ENCODE data around the gene FGF19. TPM values are rescaled to one million over a fixed set of nuclear protein-coding genes. Genes with fewer than 3 reads are reported as not detected.

Gene FGF19
- total RNA-seq, 1 donor from 2014 or later = not detected

- DNase-seq (ENCODE audit: extremely low spot score, unreplicated experiment) = no peak
- no peak for TF ChIP-seq CTCF (IDR thresholded peaks at IDR 0.05)
- no peaks in the 10 kb centered on the region for H3K4me1 Mint-ChIP-seq (ENCODE audit: unreplicated experiment)
- peaks cover 13% of the 10 kb centered on the region for H3K36me3 Mint-ChIP-seq (ENCODE audit: unreplicated experiment)
- no peak overlapping the region for H3K27ac Mint-ChIP-seq (ENCODE audit: unreplicated experiment)
- no peak overlapping the region for H3K4me3 Mint-ChIP-seq (ENCODE audit: unreplicated experiment)
- H3K9me3 Mint-ChIP-seq (ENCODE audit: unreplicated experiment) = no peaks in the 10 kb centered on the region
- H3K27me3 Mint-ChIP-seq (ENCODE audit: unreplicated experiment) = no peaks in the 10 kb centered on the region
Observed at GRCh38 chr11:69656536-69657455, 47.0 kb downstream of the FGF19 start.

GRCh38 chr11:69655479-69656428, 48.1 kb downstream of the FGF19 start:
- TF ChIP-seq CTCF (IDR thresholded peaks at IDR 0.05) = no peak
- Mint-ChIP-seq H3K9me3 (ENCODE audit: unreplicated experiment) (no peaks in the 10 kb centered on the region), H3K27me3 (ENCODE audit: unreplicated experiment) (no peaks in the 10 kb centered on the region), H3K36me3 (ENCODE audit: unreplicated experiment) (peaks cover 19% of the 10 kb centered on the region), H3K4me1 (ENCODE audit: unreplicated experiment) (no peaks in the 10 kb centered on the region), H3K4me3 (ENCODE audit: unreplicated experiment) (no peak overlapping the region), H3K27ac (ENCODE audit: unreplicated experiment) (no peak overlapping the region)
- no peak for DNase-seq (ENCODE audit: extremely low spot score, unreplicated experiment)

- H3K4me3 Mint-ChIP-seq (ENCODE audit: unreplicated experiment) = no peak overlapping the region
- H3K9me3 Mint-ChIP-seq (ENCODE audit: unreplicated experiment) = no peaks in the 10 kb centered on the region
- no peaks in the 10 kb centered on the region for H3K4me1 Mint-ChIP-seq (ENCODE audit: unreplicated experiment)
- DNase-seq (ENCODE audit: extremely low spot score, unreplicated experiment) = no peak
- TF ChIP-seq CTCF (IDR thresholded peaks at IDR 0.05) = no peak
- H3K36me3 Mint-ChIP-seq (ENCODE audit: unreplicated experiment) = peaks cover 19% of the 10 kb centered on the region
- H3K27ac Mint-ChIP-seq (ENCODE audit: unreplicated experiment) = no peak overlapping the region
- H3K27me3 Mint-ChIP-seq (ENCODE audit: unreplicated experiment) = no peaks in the 10 kb centered on the region
Observed at GRCh38 chr11:69654660-69655478, 49.0 kb downstream of the FGF19 start.

GRCh38 chr11:69654001-69654659, 49.7 kb downstream of the FGF19 start:
- Mint-ChIP-seq H3K27ac (ENCODE audit: unreplicated experiment) (no peak overlapping the region), H3K4me3 (ENCODE audit: unreplicated experiment) (no peak overlapping the region), H3K36me3 (ENCODE audit: unreplicated experiment) (peaks cover 26% of the 10 kb centered on the region), H3K4me1 (ENCODE audit: unreplicated experiment) (no peaks in the 10 kb centered on the region), H3K9me3 (ENCODE audit: unreplicated experiment) (no peaks in the 10 kb centered on the region), H3K27me3 (ENCODE audit: unreplicated experiment) (no peaks in the 10 kb centered on the region)
- no peak for TF ChIP-seq CTCF (IDR thresholded peaks at IDR 0.05)
- no peak for DNase-seq (ENCODE audit: extremely low spot score, unreplicated experiment)

All from osteocyte (in vitro differentiated cells).